Mucosa of rectum (tissue), 2 donors: ENCODE measurements around the gene ZNF726.
"Not testable (repeated sequence)": the region's sequence is repeated elsewhere in the genome, so short reads cannot be mapped to it uniquely, and the experiment has no call there.

Experiments
- H3K27ac ChIP-seq, 2 donors: one replicate each; pipeline ENCODE4 v1.7.0; 2013; ENCODE audit warnings: inconsistent platforms in 2 of 2, low read depth in 2 of 2, low read length in 2 of 2
- H3K27me3 ChIP-seq, 2 donors: one replicate each; pipeline ENCODE4 v1.7.0; 2013; ENCODE audit warnings: low read length in 2 of 2; ENCODE audit not compliant: control insufficient read depth in 2 of 2, insufficient read depth in 2 of 2
- H3K36me3 ChIP-seq, 2 donors: one replicate each; pipeline ENCODE4 v1.7.0; 2013; ENCODE audit warnings: low read length in 2 of 2; ENCODE audit not compliant: control insufficient read depth in 2 of 2, insufficient read depth in 2 of 2
- H3K4me1 ChIP-seq, 2 donors: one replicate each; pipeline ENCODE4 v1.7.0; 2013; ENCODE audit warnings: low read length in 2 of 2, mild to moderate bottlenecking in 1 of 2; ENCODE audit not compliant: control insufficient read depth in 2 of 2, insufficient read depth in 2 of 2
- H3K4me3 ChIP-seq, 2 donors: one replicate each; pipeline ENCODE4 v1.7.0; 2013; ENCODE audit warnings: low read length in 2 of 2
- H3K9ac ChIP-seq, 2 donors: one replicate each; pipeline ENCODE4 v1.7.0; 2013; ENCODE audit warnings: low read length in 2 of 2, low read depth in 1 of 2, mild to moderate bottlenecking in 1 of 2
- H3K9me3 ChIP-seq, 2 donors: one replicate each; pipeline ENCODE4 v1.7.0; 2013; ENCODE audit warnings: low read length in 2 of 2; ENCODE audit not compliant: control insufficient read depth in 2 of 2
- donor health status: healthy.
- donor health status: Normal muscosa, but diverticular disease.

The ZNF726 gene

DNA sequence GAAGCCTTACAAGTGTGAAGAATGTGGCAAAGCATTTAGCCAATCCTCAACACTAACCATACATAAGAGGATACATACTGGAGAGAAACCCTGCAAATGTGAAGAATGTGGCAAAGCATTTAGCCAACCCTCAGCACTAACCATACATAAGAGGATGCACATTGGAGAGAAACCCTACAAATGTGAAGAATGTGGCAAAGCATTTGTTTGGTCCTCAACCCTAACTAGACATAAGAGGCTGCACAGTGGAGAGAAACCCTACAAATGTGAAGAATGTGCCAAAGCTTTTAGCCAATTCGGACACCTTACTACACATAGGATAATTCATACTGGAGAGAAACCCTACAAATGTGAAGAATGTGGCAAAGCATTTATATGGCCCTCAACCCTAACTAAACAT, 18.2 kb downstream of the ZNF726 start:
- Histone ChIP-seq H3K27me3 (no peaks in the 10 kb centered on the region), H3K9ac (no peak overlapping the region), H3K36me3 (no peaks in the 10 kb centered on the region), H3K4me1 (no peaks in the 10 kb centered on the region), H3K4me3 (peak overlapping the region in 1 of 2 donors; percentile 7), H3K9me3 (peaks cover 9 to 27% of the 10 kb centered on the region in 2 donors), H3K27ac (no peak overlapping the region)

DNA sequence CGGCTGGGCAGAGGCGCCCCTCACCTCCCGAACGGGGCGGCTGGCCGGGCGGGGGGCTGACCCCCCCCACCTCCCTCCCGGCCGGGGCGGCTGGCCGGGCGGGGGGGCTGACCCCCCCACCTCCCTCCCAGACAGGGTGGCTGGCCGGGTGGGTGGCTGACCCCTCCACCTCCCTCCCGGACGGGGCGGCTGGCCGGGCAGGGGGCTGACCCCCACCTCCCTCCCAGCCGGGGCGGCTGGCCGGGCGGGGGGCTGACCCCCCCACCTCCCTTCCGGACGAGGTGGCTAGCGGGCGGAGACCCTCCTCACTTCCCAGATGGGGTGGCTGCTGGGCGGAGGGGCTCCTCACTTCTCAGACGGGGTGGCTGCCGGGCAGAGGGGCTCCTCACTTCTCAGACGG, 22.3 kb downstream of the ZNF726 start:
- not testable (repeated sequence) for H3K9ac ChIP-seq, H3K36me3 ChIP-seq, H3K27me3 ChIP-seq, H3K4me3 ChIP-seq, H3K4me1 ChIP-seq, H3K27ac ChIP-seq
- H3K9me3 ChIP-seq = peaks cover 9 to 27% of the 10 kb centered on the region in 2 donors

DNA sequence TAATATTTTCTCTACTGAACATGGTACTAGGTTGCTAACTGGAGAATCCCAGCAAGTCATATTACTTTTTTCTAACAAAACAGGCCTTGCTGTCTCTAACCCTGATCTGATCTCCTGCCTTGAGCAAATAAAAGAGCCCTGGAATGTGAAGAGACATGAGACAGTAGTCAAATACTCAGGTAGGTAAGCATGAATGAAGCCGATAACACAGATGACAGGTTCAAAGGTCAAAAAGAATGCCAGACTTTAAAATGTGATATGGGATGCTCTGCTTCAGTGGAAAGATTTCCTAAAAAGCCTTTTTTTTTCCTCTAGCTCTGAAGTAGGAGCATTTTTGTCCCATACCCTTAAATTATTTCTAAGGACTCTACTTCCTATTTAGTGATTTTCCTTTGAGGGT, 28.7 kb downstream of the ZNF726 start:
- Histone ChIP-seq H3K4me1 (no peaks in the 10 kb centered on the region), H3K4me3 (no peak overlapping the region), H3K27me3 (no peaks in the 10 kb centered on the region), H3K36me3 (no peaks in the 10 kb centered on the region), H3K9me3 (no peaks in the 10 kb centered on the region), H3K27ac (no peak overlapping the region), H3K9ac (no peak overlapping the region)

DNA sequence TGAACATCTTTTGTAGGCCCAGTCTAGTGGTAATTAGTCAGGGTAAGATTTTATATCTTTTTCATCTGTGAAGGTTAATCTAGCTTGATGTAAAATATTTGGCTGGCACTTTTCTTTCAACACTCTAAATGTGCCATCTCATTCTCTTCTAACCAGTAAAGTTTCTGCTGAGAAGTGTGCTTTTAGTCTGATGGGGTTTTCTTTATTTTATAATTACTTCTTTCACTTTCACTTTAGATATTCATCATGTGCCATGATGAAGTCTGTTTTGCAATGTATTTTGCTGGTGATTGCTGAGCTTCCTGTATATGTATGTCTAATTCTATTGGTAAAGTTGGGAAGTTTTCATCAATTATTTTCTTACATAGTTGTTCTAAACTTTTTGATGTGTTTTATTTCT, 31.9 kb downstream of the ZNF726 start:
- Histone ChIP-seq H3K9ac (no peak overlapping the region), H3K4me1 (no peaks in the 10 kb centered on the region), H3K9me3 (no peaks in the 10 kb centered on the region), H3K4me3 (no peak overlapping the region), H3K27me3 (no peaks in the 10 kb centered on the region), H3K27ac (no peak overlapping the region), H3K36me3 (no peaks in the 10 kb centered on the region)

DNA sequence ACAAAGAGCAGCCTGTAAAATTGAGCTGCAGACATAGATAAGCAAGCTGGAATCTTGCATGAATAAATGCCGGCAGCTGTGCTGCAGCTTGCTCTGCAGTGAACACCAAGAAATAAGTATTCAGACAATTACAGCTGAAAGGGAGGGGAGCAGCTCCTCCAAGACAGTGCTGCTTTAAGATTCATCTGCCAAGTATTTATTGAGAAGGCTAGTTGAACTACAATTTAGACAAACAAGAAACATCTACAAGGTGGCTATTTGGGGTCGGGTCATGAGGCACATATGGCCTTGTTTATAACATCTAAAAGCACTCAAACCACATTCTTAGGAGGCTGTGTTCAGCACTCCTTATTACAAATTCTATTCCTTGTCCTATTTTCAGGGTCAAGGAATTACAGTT, 34.9 kb downstream of the ZNF726 start:
- Histone ChIP-seq H3K36me3 (no peaks in the 10 kb centered on the region), H3K4me3 (no peak overlapping the region), H3K9me3 (no peaks in the 10 kb centered on the region), H3K4me1 (no peaks in the 10 kb centered on the region), H3K27ac (no peak overlapping the region), H3K27me3 (no peaks in the 10 kb centered on the region), H3K9ac (no peak overlapping the region)

DNA sequence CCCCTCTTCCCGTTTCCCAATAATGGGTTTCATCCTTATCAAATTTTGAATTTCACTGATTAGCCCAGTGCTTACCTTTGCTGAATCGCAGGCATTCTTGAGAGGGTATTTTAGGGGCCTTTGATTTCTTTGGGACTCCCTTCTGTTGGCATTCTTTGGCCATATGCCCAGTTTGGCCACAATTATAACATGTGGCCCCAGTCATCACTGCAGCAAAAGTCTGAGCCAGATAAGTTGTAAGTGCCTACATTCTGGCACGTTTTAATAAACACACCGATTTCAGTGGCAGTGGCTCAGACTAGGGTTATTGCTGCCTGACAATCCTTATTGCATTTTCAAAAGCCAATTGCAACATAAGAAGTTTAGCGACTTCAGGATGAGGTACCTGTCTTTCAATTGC, 41.4 kb downstream of the ZNF726 start:
- no peaks in the 10 kb centered on the region for H3K27me3 ChIP-seq
- H3K4me3 ChIP-seq = no peak overlapping the region
- no peak overlapping the region for H3K27ac ChIP-seq
- H3K9ac ChIP-seq = no peak overlapping the region
- H3K9me3 ChIP-seq = no peaks in the 10 kb centered on the region
- no peaks in the 10 kb centered on the region for H3K36me3 ChIP-seq
- H3K4me1 ChIP-seq = no peaks in the 10 kb centered on the region

DNA sequence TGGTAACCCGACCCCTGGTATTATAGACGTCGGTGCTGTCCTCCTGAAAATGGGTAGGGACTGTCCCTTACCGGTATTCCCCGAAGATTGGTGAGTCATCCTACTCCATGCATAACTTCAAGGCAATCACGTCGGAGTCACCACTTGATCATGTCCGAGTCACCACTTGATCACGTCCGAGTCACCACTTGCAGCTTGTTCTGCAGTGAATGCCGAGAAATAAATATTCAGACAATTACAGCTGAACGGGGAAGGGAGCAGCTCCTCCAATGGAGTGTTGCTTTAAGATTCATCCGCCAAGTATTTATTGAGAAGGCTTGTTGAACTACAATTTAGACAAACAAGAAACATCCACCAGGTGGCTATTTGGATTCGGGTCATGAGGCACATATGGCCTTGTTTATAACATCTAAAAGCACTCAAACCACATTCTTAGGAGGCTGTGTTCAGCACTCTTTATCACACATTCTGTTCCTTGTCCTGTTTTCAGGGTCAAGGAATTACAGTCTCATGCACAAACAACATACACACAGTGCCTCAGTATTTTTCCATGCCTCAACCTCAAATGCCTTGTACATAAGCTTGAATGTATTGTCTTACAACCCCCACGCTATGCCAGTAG, 43.1 kb downstream of the ZNF726 start:
- no peak overlapping the region for H3K4me3 ChIP-seq

DNA sequence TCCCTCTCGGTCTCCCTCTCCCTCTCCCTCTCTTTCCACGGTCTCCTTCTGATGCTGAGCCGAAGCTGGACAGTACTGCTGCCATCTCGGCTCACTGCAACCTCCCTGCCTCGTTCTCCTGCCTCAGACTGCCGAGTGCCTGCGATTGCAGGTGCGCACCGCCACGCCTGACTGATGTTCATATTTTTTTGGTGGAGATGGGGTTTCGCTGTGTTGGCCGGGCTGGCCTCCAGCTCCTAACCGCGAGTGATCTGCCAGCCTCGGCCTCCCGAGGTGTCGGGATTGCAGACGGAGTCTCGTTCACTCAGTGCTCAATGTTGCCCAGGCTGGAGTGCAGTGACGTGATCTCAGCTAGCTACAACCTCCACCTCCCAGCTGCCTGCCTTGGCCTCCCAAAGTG, 48.7 kb downstream of the ZNF726 start:
- H3K27ac ChIP-seq, H3K4me3 ChIP-seq, H3K4me1 ChIP-seq, H3K27me3 ChIP-seq, H3K9ac ChIP-seq, H3K36me3 ChIP-seq, H3K9me3 ChIP-seq: not testable (repeated sequence)

More for the DNA sequence above, 43.1 kb downstream of the ZNF726 start:
- Histone ChIP-seq H3K9ac (no peak overlapping the region), H3K9me3 (no peaks in the 10 kb centered on the region), H3K4me1 (no peaks in the 10 kb centered on the region), H3K27me3 (no peaks in the 10 kb centered on the region), H3K36me3 (no peaks in the 10 kb centered on the region), H3K27ac (no peak overlapping the region)

DNA sequence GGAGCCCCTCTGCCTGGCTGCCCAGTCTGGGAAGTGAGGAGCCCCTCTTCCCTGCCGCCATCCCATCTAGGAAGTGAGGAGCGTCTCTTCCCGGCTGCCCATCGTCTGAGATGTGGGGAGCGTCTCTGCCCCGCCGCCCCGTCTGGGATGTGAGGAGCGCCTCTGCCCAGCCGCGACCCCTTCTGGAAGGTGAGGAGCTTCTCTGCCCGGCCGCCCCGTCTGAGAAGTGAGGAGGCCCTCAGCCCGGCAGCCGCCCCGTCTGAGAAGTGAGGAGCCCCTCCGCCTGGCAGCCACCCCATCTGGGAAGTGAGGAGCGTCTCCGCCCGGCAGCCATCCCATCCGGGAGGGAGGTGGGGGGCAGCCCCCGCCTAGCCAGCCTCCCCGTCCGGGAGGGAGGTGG, 49.2 kb downstream of the ZNF726 start:
- H3K36me3 ChIP-seq = not testable (repeated sequence)

DNA sequence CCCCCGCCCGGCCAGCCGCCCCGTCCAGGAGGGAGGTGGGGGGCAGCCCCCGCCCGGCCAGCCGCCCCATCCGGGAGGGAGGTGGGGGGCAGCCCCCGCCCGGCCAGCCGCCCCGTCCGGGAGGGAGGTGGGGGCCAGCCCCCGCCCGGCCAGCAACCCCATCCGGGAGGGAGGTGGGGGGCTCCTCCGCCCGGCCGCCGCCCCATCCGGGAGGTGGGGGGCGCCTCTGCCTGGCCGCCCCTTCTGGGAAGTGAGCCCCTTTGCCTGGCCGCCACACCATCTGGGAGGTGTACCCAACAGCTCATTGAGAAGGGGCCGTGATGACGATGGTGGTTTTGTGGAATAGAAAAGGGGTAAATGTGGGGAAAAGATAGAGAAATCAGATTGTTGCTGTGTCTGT, 49.6 kb downstream of the ZNF726 start:
- H3K27ac ChIP-seq = not testable (repeated sequence)

More for the DNA sequence above, 49.2 kb downstream of the ZNF726 start:
- H3K27ac ChIP-seq, H3K27me3 ChIP-seq, H3K4me3 ChIP-seq, H3K9me3 ChIP-seq, H3K4me1 ChIP-seq, H3K9ac ChIP-seq: not testable (repeated sequence)

DNA sequence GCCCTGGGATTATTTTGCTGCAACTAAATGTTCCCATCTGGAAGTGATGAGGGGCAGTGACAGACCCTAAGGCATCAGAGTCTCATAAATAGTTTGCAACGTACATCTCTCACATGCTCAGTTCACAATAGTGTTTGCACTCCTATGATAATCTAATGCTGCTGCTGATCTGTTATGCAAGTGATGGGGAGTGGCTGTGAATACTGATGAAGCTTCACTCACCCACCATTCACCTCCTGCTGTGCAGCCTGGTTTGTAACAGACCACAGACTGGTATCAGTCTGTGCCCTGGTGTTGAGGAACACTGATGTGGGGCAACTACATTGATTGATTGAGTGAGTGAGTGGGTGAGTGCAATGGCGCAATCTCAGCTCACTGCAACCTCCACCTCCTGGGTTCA, 54.9 kb downstream of the ZNF726 start:
- Histone ChIP-seq H3K36me3 (no peaks in the 10 kb centered on the region), H3K27ac (no peak overlapping the region), H3K4me1 (no peaks in the 10 kb centered on the region), H3K4me3 (no peak overlapping the region), H3K9ac (no peak overlapping the region), H3K9me3 (no peaks in the 10 kb centered on the region), H3K27me3 (no peaks in the 10 kb centered on the region)

More for the DNA sequence above, 49.6 kb downstream of the ZNF726 start:
- H3K4me1 ChIP-seq, H3K9me3 ChIP-seq, H3K36me3 ChIP-seq, H3K27me3 ChIP-seq, H3K9ac ChIP-seq, H3K4me3 ChIP-seq: not testable (repeated sequence)
